GM12878 (cell line): ENCODE data around the gene MRTFA. TPM values are rescaled to one million over a fixed set of nuclear protein-coding genes. Genes with fewer than 3 reads are reported as not detected.

ENCODE experiments used
- ATAC-seq: fragments of 200-7000 bp; cut with Tn5 transposase; 3 replicates; pipeline ENCODE4 v1.9.1; 2020; ENCODE audit warnings: mild to moderate bottlenecking, moderate library complexity
- BruUV-seq: library from RNA; stranded (reverse); fragments of 400-500 nt; replicated peaks from 2 replicates; lab custom pipeline; 2021; lab: Mats Ljungman, UMichigan
- CTCF ChIA-PET: fragments of 300-600 bp; sonication (Branson Sonifier 250); formaldehyde crosslinking; extraction: SDS; loops from one replicate; lab custom pipeline; 2021; ENCODE audit warnings: inconsistent platforms; lab: Yijun Ruan, JAX
- POLR2A ChIA-PET: fragments of 350-600 bp; formaldehyde crosslinking; extraction: SDS; loops from one replicate; lab custom pipeline; 2021; ENCODE audit warnings: inconsistent platforms; lab: Charles Lee
- RAD21 ChIA-PET: fragments of 300-600 bp; sonication (Branson Sonifier 250); formaldehyde crosslinking; loops from one replicate; lab custom pipeline; 2023; ENCODE audit warnings: antibody characterized with exemption; ENCODE audit not compliant: unreplicated experiment; lab: Charles Lee
- SMC1A ChIA-PET: fragments of 300-600 bp; sonication (Branson Sonifier 250); formaldehyde crosslinking; loops from one replicate; lab custom pipeline; 2023; ENCODE audit not compliant: unreplicated experiment, uncharacterized antibody; lab: Charles Lee
- DNase-seq: peaks from one replicate; pipeline ENCODE4 v3.0.0-alpha.2; 2011; ENCODE audit warnings: low read depth, low spot score
- FAIRE-seq: peaks from 3 replicates; lab custom pipeline; 2011; peaks lifted over from hg19 to GRCh38; lab: Jason Lieb, UNC
- H2AFZ ChIP-seq: 2 replicates; pipeline ENCODE4 v1.6.0; 2011; ENCODE audit warnings: low read depth, low read length, control low read depth; ENCODE audit not compliant: control insufficient read depth
- H3K27ac ChIP-seq: 2 replicates; pipeline ENCODE4 v1.5.1; 2011; ENCODE audit warnings: control low read depth; ENCODE audit not compliant: control insufficient read depth, insufficient read depth
- H3K27me3 ChIP-seq, 2 experiments: replicated peaks in 1 of 2; 2 replicates each; pipeline versions ENCODE4 v1.6.0 to v1.6.1; 2011; ENCODE audit warnings: low read length in 1 of 2; ENCODE audit not compliant: control insufficient read depth in 2 of 2, insufficient read depth in 2 of 2
- H3K36me3 ChIP-seq, 2 experiments: 2 replicates each; pipeline ENCODE4 v1.5.1; 2011; ENCODE audit warnings: low read length in 1 of 2; ENCODE audit not compliant: control insufficient read depth in 2 of 2, insufficient read depth in 2 of 2
- H3K4me1 ChIP-seq: 2 replicates; pipeline ENCODE4 v1.6.1; 2011; ENCODE audit warnings: mild to moderate bottlenecking, low read length, moderate library complexity, mixed read lengths; ENCODE audit not compliant: control insufficient read depth, insufficient read depth
- H3K4me2 ChIP-seq: 2 replicates; pipeline ENCODE4 v1.6.0; 2011; ENCODE audit warnings: control low read depth; ENCODE audit not compliant: control insufficient read depth, insufficient read depth
- H3K4me3 ChIP-seq: fragments of 200-600 bp; sonication (generic); 2 replicates; pipeline ENCODE4 v1.5.1; 2016
- H3K79me2 ChIP-seq: 2 replicates; pipeline ENCODE4 v1.6.0; 2011; ENCODE audit warnings: low read length; ENCODE audit not compliant: control insufficient read depth, insufficient read depth
- H3K9ac ChIP-seq: 2 replicates; pipeline ENCODE4 v1.8.0; 2011; ENCODE audit warnings: low read length, control low read depth, mixed read lengths; ENCODE audit not compliant: control insufficient read depth, insufficient read depth
- H3K9me3 ChIP-seq: replicated peaks from 3 replicates; pipeline ENCODE4 v1.5.1; 2011; ENCODE audit warnings: mild to moderate bottlenecking, low read length; ENCODE audit not compliant: control insufficient read depth, insufficient read depth
- H4K20me1 ChIP-seq: 2 replicates; pipeline ENCODE4 v1.6.0; 2011; ENCODE audit not compliant: control insufficient read depth, insufficient read depth
- EED ChIP-seq: sonication (generic); IDR thresholded peaks from 2 replicates; pipeline ENCODE4 v1.6.1; 2016; ENCODE audit warnings: antibody characterized with exemption, low read depth
- FOS ChIP-seq: IDR thresholded peaks from 3 replicates; pipeline ENCODE4 v1.6.1; 2011; ENCODE audit warnings: borderline replicate concordance; ENCODE audit not compliant: insufficient read length; ENCODE audit errors: extremely low read depth
- IKZF1 ChIP-seq: fragments of 450-650 bp; conservative IDR thresholded peaks from 2 replicates; pipeline ENCODE4 v1.6.1; 2017; ENCODE audit warnings: antibody characterized with exemption, mild to moderate bottlenecking
- IKZF2 ChIP-seq, 2 experiments: fragments of 450-650 bp; IDR thresholded peaks; 2 replicates each; pipeline ENCODE4 v1.6.1; 2017; ENCODE audit warnings: mild to moderate bottlenecking in 2 of 2, moderate library complexity in 2 of 2
- IRF4 ChIP-seq: IDR thresholded peaks from 2 replicates; pipeline ENCODE4 v1.6.1; 2011; ENCODE audit warnings: low read depth, low read length
- JUNB ChIP-seq: IDR thresholded peaks from 2 replicates; pipeline ENCODE4 v1.6.1; 2016; ENCODE audit warnings: antibody characterized with exemption, mild to moderate bottlenecking
- MTA2 ChIP-seq: fragments of 450-650 bp; IDR thresholded peaks from 2 replicates; pipeline ENCODE4 v1.6.1; 2016; ENCODE audit warnings: low read depth, mild to moderate bottlenecking, moderate library complexity
- NR2F1 ChIP-seq: fragments of 450-650 bp; conservative IDR thresholded peaks from 2 replicates; pipeline ENCODE4 v1.6.1; 2017; ENCODE audit warnings: mild to moderate bottlenecking
- NRF1 ChIP-seq: conservative IDR thresholded peaks from 2 replicates; pipeline ENCODE4 v1.6.1; 2011; ENCODE audit warnings: mild to moderate bottlenecking, low read depth, low read length, improper control_type of control experiment
- RAD51 ChIP-seq: fragments of 450-650 bp; IDR thresholded peaks from 2 replicates; pipeline ENCODE4 v1.6.1; 2016; ENCODE audit warnings: moderate library complexity, mild to moderate bottlenecking, inconsistent platforms
- RCOR1 ChIP-seq: conservative IDR thresholded peaks from 2 replicates; pipeline ENCODE4 v1.6.1; 2012; ENCODE audit warnings: low read depth, low read length, improper control_type of control experiment
- RFX5 ChIP-seq: IDR thresholded peaks from 2 replicates; pipeline ENCODE4 v1.6.1; 2011; ENCODE audit warnings: low read depth, low read length, improper control_type of control experiment
- RUNX3 ChIP-seq: IDR thresholded peaks from 2 replicates; pipeline ENCODE4 v1.6.1; 2012; ENCODE audit warnings: low read length, inconsistent platforms
- ZNF622 ChIP-seq: fragments of 450-650 bp; IDR thresholded peaks from 2 replicates; pipeline ENCODE4 v1.6.1; 2017; ENCODE audit warnings: mild to moderate bottlenecking, inconsistent platforms
- ZZZ3 ChIP-seq: IDR thresholded peaks from 2 replicates; pipeline ENCODE4 v1.6.1; 2011; ENCODE audit warnings: low read depth; ENCODE audit not compliant: control insufficient read depth, insufficient read length
- WGBS: methylation state at CpG from one replicate; pipeline ENCODE4 v1.1.6; 2016; ENCODE audit warnings: low lambda C conversion rate; ENCODE audit not compliant: insufficient replicate concordance, insufficient coverage; ENCODE audit errors: missing lambda C conversion rate; 5-methylcytosine and 5-hydroxymethylcytosine counted together
- in situ Hi-C: fragments of 300-500 bp; cut with MboI; formaldehyde crosslinking; loops from 9 replicates; pipeline ENCODE4 v1.14.3; 2018; ENCODE audit warnings: mixed read lengths
- intact Hi-C: fragments of 100-400 bp; cut with micrococcal nuclease; formaldehyde crosslinking; loops from one replicate; pipeline ENCODE4 v1.14.2; 2022; ENCODE audit not compliant: unreplicated experiment
- polyA plus RNA-seq, 11 experiments: library from polyadenylated mRNA; depleted of rRNA in 4 of 11; unstranded in 6 of 11; stranded (reverse) in 5 of 11; fragments of >200 nt; fragmentation: Nextera tagmentation in 4 of 11; fragmentation: Illumina TruSeq in 1 of 11; extraction: Ambion mirVana in 4 of 11; extraction: Trizol in 1 of 11; gene quantifications; 1 replicate in 1 of 11; 2 replicates in 10 of 11; pipeline versions ENCODE4 v1.2.1 to v1.2.3, GENCODE V29; 2011 to 2016; ENCODE audit warnings: inconsistent platforms in 2 of 11, missing spikeins in 2 of 11, low read depth in 1 of 11
- total RNA-seq, 4 experiments: library from RNA; depleted of rRNA in 3 of 4; stranded (reverse); fragments of >200 nt in 3 of 4; fragmentation: Illumina TruSeq in 1 of 4; extraction: Trizol in 1 of 4; gene quantifications; 2 replicates each; pipeline versions ENCODE4 v1.2.1 to v1.2.3, GENCODE V29; 2013 to 2021
- TF ChIP-seq, protein P1 (sequence below): fragments of 450-650 bp; IDR thresholded peaks from 2 replicates; pipeline ENCODE4 v1.6.1; 2017; ENCODE audit warnings: mild to moderate bottlenecking, moderate library complexity

Gene MRTFA
- total and polyA plus RNA-seq, 10 of the 15 experiments (the other 5 are each of a cell fraction or from before 2014, with no cell fraction given), result 2.0 to 63.9 (median 17.9) TPM

DNA sequence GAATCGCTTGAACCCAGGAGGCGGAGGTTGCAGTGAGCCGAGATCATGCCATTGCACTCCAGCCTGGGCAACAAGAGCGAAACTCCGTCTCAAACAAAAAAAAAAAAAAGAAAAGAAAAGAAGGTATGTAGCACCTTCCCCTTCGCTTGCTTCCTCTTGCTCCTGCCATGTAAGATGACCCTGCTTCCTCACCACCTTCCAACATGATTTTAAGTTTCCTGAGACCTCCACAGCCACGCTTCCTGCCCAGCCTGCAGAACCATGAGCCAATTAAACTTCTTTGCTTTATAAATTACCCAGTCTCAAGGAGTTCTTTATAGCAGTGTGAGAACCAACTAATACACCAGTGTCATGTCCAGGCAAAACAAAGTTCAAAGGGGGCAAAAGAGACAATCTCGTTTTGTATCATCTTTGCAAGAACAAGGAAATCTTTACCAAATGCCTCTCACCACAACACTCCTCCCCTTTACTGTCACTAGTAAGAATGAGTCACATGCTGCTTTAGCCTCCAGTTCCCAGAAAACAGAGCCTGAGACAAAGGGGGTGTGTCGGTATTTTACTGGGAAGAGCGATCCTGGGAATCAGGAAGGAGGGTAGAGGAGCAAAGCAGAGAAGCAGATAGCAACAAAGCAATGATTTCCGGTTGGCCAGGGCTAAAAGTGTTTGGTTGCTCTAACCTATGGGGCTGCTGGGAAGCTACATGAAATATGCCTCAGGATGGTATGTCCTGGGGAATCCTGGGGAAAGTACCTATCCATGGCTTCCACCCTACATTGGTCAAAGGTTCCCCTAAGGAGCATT is 32.3 kb upstream of the MRTFA start:
- H2AFZ ChIP-seq, result peak overlapping the region; percentile 13
- H4K20me1 ChIP-seq, result no peaks in the 10 kb centered on the region
- H3K4me1 ChIP-seq, result no peaks in the 10 kb centered on the region
- no TSS peak for BruUV-seq
- intact Hi-C loops, result no loop called here
- no peaks in the 10 kb centered on the region; the same call in 2 of the 3 replicates for H3K9me3 ChIP-seq
- H3K27me3 ChIP-seq, result no peaks in the 10 kb centered on the region
- no peak for DNase-seq
- ATAC-seq, result peak; percentile 73
- CTCF ChIA-PET, result interaction anchor here (1.4 to 1.9 kb wide), 2 partner anchors 14 to 230 kb away, joined by 4 to 7 read pairs; no protein-coding TSS in a partner anchor
- H3K4me3 ChIP-seq, result no peak overlapping the region
- no peaks in the 10 kb centered on the region for H3K36me3 ChIP-seq
- SMC1A ChIA-PET, result interaction anchor here (1.2 to 1.5 kb wide), 2 partner anchors 19 to 22 kb away, joined by 3 read pairs; no protein-coding TSS in a partner anchor
- RAD21 ChIA-PET, result interaction anchor here (0.8 to 1.0 kb wide), 2 partner anchors 14 to 92 kb away, joined by 3 to 4 read pairs; no protein-coding TSS in a partner anchor
- H3K27ac ChIP-seq, result no peak overlapping the region
- no peak overlapping the region for H3K9ac ChIP-seq
- POLR2A ChIA-PET, result interaction anchor here (0.7 kb wide), 1 partner anchor 186 kb away, joined by 4 read pairs; no protein-coding TSS in a partner anchor
- H3K79me2 ChIP-seq, result no peaks in the 10 kb centered on the region
- no peak overlapping the region for H3K4me2 ChIP-seq
- WGBS, result 49% methylated on average over 9 of the region's 11 CpGs
- peak; percentile 78 for FAIRE-seq
- in situ Hi-C loops, result no loop called here
- TF ChIP-seq RCOR1, result no peak
- peak; percentile 60 for TF ChIP-seq JUNB
- TF ChIP-seq IRF4, result peak; percentile 55; the same call in 1 of the 2 replicates
- TF ChIP-seq RFX5, result no peak
- no peak for TF ChIP-seq ZZZ3
- TF ChIP-seq EED, result peak; percentile 33; the same call in 1 of the 2 replicates
- peak; percentile 82 for TF ChIP-seq NR2F1
- peak; percentile 72; the same call in 1 of the 2 replicates for TF ChIP-seq RAD51
- TF ChIP-seq MTA2, result 0 out of 2 replicates have a peak, but pooled peaks have one; percentile 27
- TF ChIP-seq RUNX3, result peak; percentile 75
- no peak for TF ChIP-seq FOS
- no peak for TF ChIP-seq ZNF622
- peak; percentile 36 to 54; a peak in 2 of 4 replicates for TF ChIP-seq IKZF2 (IDR thresholded peaks at IDR 0.05)
- TF ChIP-seq NRF1, result no peak
- TF ChIP-seq, protein P1, sequence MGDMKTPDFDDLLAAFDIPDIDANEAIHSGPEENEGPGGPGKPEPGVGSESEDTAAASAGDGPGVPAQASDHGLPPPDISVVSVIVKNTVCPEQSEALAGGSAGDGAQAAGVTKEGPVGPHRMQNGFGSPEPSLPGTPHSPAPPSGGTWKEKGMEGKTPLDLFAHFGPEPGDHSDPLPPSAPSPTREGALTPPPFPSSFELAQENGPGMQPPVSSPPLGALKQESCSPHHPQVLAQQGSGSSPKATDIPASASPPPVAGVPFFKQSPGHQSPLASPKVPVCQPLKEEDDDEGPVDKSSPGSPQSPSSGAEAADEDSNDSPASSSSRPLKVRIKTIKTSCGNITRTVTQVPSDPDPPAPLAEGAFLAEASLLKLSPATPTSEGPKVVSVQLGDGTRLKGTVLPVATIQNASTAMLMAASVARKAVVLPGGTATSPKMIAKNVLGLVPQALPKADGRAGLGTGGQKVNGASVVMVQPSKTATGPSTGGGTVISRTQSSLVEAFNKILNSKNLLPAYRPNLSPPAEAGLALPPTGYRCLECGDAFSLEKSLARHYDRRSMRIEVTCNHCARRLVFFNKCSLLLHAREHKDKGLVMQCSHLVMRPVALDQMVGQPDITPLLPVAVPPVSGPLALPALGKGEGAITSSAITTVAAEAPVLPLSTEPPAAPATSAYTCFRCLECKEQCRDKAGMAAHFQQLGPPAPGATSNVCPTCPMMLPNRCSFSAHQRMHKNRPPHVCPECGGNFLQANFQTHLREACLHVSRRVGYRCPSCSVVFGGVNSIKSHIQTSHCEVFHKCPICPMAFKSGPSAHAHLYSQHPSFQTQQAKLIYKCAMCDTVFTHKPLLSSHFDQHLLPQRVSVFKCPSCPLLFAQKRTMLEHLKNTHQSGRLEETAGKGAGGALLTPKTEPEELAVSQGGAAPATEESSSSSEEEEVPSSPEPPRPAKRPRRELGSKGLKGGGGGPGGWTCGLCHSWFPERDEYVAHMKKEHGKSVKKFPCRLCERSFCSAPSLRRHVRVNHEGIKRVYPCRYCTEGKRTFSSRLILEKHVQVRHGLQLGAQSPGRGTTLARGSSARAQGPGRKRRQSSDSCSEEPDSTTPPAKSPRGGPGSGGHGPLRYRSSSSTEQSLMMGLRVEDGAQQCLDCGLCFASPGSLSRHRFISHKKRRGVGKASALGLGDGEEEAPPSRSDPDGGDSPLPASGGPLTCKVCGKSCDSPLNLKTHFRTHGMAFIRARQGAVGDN, result peak; percentile 38; the same call in 1 of the 2 replicates
- TF ChIP-seq IKZF1, result peak; percentile 37; the same call in 1 of the 2 replicates
